Dendritic cell treated with granulocyte-macrophage colony-stimulating factor and Interleukin-4, amounts not matched to agents 40 ng/mL and 50 ng/mL, for 4 days (primary cell): ENCODE measurements around the gene L3MBTL2.

ENCODE experiments used
- H3K27ac Mint-ChIP-seq: one replicate; pipeline ENCODE4 v1.8.0; 2022; ENCODE audit warnings: mild to moderate bottlenecking, mixed read lengths
- H3K27me3 Mint-ChIP-seq: one replicate; pipeline ENCODE4 v1.8.0; 2022; ENCODE audit warnings: mild to moderate bottlenecking, mixed read lengths
- H3K36me3 Mint-ChIP-seq: one replicate; pipeline ENCODE4 v1.8.0; 2022; ENCODE audit warnings: low read depth, mixed read lengths
- H3K4me1 Mint-ChIP-seq: one replicate; pipeline ENCODE4 v1.8.0; 2022; ENCODE audit warnings: low read depth, mixed read lengths
- H3K4me3 Mint-ChIP-seq: one replicate; pipeline ENCODE4 v1.8.0; 2022; ENCODE audit warnings: mild to moderate bottlenecking, moderate library complexity, mixed read lengths
- H3K9me3 Mint-ChIP-seq: one replicate; pipeline ENCODE4 v1.8.0; 2022; ENCODE audit warnings: mixed read lengths
- intact Hi-C: fragments of 100-400 bp; cut with micrococcal nuclease; formaldehyde crosslinking; loops from one replicate; pipeline ENCODE4 v1.15.0; 2022

Gene L3MBTL2

GRCh38 chr22:41193829-41194228, 11.3 kb upstream of the L3MBTL2 start:
- Mint-ChIP-seq H3K4me3 (no peak overlapping the region), H3K9me3 (no peaks in the 10 kb centered on the region)
- intact Hi-C loops = loop anchor here (10.0 kb wide), 1 partner anchor 91 kb away; the partner anchor contains the start of gene RANGAP1

GRCh38 chr22:41197038-41197972, 7.8 kb upstream of the L3MBTL2 start:
- H3K27ac Mint-ChIP-seq = peak overlapping the region; percentile 29
- peaks cover 32% of the 10 kb centered on the region for H3K27me3 Mint-ChIP-seq
- peaks cover 21% of the 10 kb centered on the region for H3K4me1 Mint-ChIP-seq
- intact Hi-C loops = loop anchor here (10.0 kb wide), 1 partner anchor 87 kb away; the partner anchor contains the start of gene RANGAP1
- H3K9me3 Mint-ChIP-seq = no peaks in the 10 kb centered on the region
- H3K4me3 Mint-ChIP-seq = peak overlapping the region; percentile 90
- peaks cover 6% of the 10 kb centered on the region for H3K36me3 Mint-ChIP-seq

More at GRCh38 chr22:41193829-41194228, 11.3 kb upstream of the L3MBTL2 start:
- H3K27me3 Mint-ChIP-seq = peaks cover 19% of the 10 kb centered on the region
- no peak overlapping the region for H3K27ac Mint-ChIP-seq
- peaks cover 6% of the 10 kb centered on the region for H3K36me3 Mint-ChIP-seq
- peaks cover 10% of the 10 kb centered on the region for H3K4me1 Mint-ChIP-seq

- intact Hi-C loops = loop anchor here (10.0 kb wide), 1 partner anchor 87 kb away; the partner anchor contains the start of gene RANGAP1
- peak overlapping the region; percentile 90 for H3K4me3 Mint-ChIP-seq
- H3K27me3 Mint-ChIP-seq = peaks cover 32% of the 10 kb centered on the region
- peak overlapping the region; percentile 29 for H3K27ac Mint-ChIP-seq
- peaks cover 21% of the 10 kb centered on the region for H3K4me1 Mint-ChIP-seq
- H3K9me3 Mint-ChIP-seq = no peaks in the 10 kb centered on the region
- H3K36me3 Mint-ChIP-seq = peaks cover 6% of the 10 kb centered on the region
Measured at GRCh38 chr22:41198027-41198580, 7.0 kb upstream of the L3MBTL2 start.

GRCh38 chr22:41201141-41201540, 4.0 kb upstream of the L3MBTL2 start:
- no peak overlapping the region for H3K4me3 Mint-ChIP-seq
- peaks cover 38% of the 10 kb centered on the region for H3K4me1 Mint-ChIP-seq
- no peaks in the 10 kb centered on the region for H3K9me3 Mint-ChIP-seq
- peaks cover 32% of the 10 kb centered on the region for H3K27me3 Mint-ChIP-seq
- peaks cover 18% of the 10 kb centered on the region for H3K36me3 Mint-ChIP-seq
- intact Hi-C loops = no loop called here
- no peak overlapping the region for H3K27ac Mint-ChIP-seq

- Mint-ChIP-seq H3K27me3 (peaks cover 22% of the 10 kb centered on the region), H3K4me1 (peaks cover 45% of the 10 kb centered on the region), H3K36me3 (peaks cover 26% of the 10 kb centered on the region), H3K27ac (no peak overlapping the region), H3K4me3 (no peak overlapping the region), H3K9me3 (no peaks in the 10 kb centered on the region)
- intact Hi-C loops = no loop called here
Measured at GRCh38 chr22:41203118-41203517, 2.0 kb upstream of the L3MBTL2 start.

GRCh38 chr22:41204066-41204465, 1.0 kb upstream of the L3MBTL2 start:
- Mint-ChIP-seq H3K4me3 (no peak overlapping the region), H3K4me1 (peaks cover 40% of the 10 kb centered on the region), H3K36me3 (peaks cover 35% of the 10 kb centered on the region), H3K27me3 (peaks cover 17% of the 10 kb centered on the region), H3K27ac (peak overlapping the region; percentile 89), H3K9me3 (no peaks in the 10 kb centered on the region)
- intact Hi-C loops = no loop called here

GRCh38 chr22:41206719-41207118, 1.6 kb downstream of the L3MBTL2 start:
- Mint-ChIP-seq H3K4me3 (no peak overlapping the region), H3K9me3 (no peaks in the 10 kb centered on the region), H3K4me1 (peaks cover 30% of the 10 kb centered on the region), H3K27me3 (peaks cover 3% of the 10 kb centered on the region), H3K27ac (no peak overlapping the region), H3K36me3 (peaks cover 57% of the 10 kb centered on the region)
- intact Hi-C loops = no loop called here

- Mint-ChIP-seq H3K27ac (no peak overlapping the region), H3K9me3 (no peaks in the 10 kb centered on the region), H3K4me3 (no peak overlapping the region), H3K36me3 (peaks cover 78% of the 10 kb centered on the region), H3K4me1 (peaks cover 27% of the 10 kb centered on the region), H3K27me3 (no peaks in the 10 kb centered on the region)
- intact Hi-C loops = loop anchor here (5.0 kb wide), 1 partner anchor 72 kb away; the partner anchor contains the start of gene RANGAP1
Measured at GRCh38 chr22:41215409-41215808, 10.3 kb downstream of the L3MBTL2 start.

- Mint-ChIP-seq H3K27ac (peak overlapping the region; percentile 84), H3K36me3 (peaks cover 78% of the 10 kb centered on the region), H3K4me3 (no peak overlapping the region), H3K9me3 (no peaks in the 10 kb centered on the region), H3K27me3 (no peaks in the 10 kb centered on the region), H3K4me1 (peaks cover 27% of the 10 kb centered on the region)
- intact Hi-C loops = loop anchor here (5.0 kb wide), 1 partner anchor 71 kb away; the partner anchor contains the start of gene RANGAP1
Measured at GRCh38 chr22:41215926-41216325, 10.8 kb downstream of the L3MBTL2 start.

- H3K4me3 Mint-ChIP-seq = peak overlapping the region; percentile 19
- H3K4me1 Mint-ChIP-seq = peaks cover 27% of the 10 kb centered on the region
- intact Hi-C loops = loop anchor here (1.0 to 5.0 kb wide), 2 partner anchors 9 to 70 kb away; partner anchors contain the start of gene RANGAP1
- H3K9me3 Mint-ChIP-seq = no peaks in the 10 kb centered on the region
- peaks cover 82% of the 10 kb centered on the region for H3K36me3 Mint-ChIP-seq
- peak overlapping the region; percentile 84 for H3K27ac Mint-ChIP-seq
- H3K27me3 Mint-ChIP-seq = no peaks in the 10 kb centered on the region
Measured at GRCh38 chr22:41216984-41217383, 11.9 kb downstream of the L3MBTL2 start.

- H3K36me3 Mint-ChIP-seq = peaks cover 82% of the 10 kb centered on the region
- no peaks in the 10 kb centered on the region for H3K9me3 Mint-ChIP-seq
- H3K27ac Mint-ChIP-seq = peak overlapping the region; percentile 84
- no peaks in the 10 kb centered on the region for H3K27me3 Mint-ChIP-seq
- peak overlapping the region; percentile 19 for H3K4me3 Mint-ChIP-seq
- intact Hi-C loops = loop anchor here (1.0 to 5.0 kb wide), 2 partner anchors 9 to 70 kb away; partner anchors contain the start of gene RANGAP1
- H3K4me1 Mint-ChIP-seq = peaks cover 27% of the 10 kb centered on the region
Measured at GRCh38 chr22:41217553-41218157, 12.5 kb downstream of the L3MBTL2 start.

- intact Hi-C loops = no loop called here
- Mint-ChIP-seq H3K27me3 (no peaks in the 10 kb centered on the region), H3K27ac (peak overlapping the region; percentile 15), H3K4me3 (no peak overlapping the region), H3K4me1 (peaks cover 30% of the 10 kb centered on the region), H3K36me3 (peaks cover 89% of the 10 kb centered on the region), H3K9me3 (no peaks in the 10 kb centered on the region)
Measured at GRCh38 chr22:41222846-41223507, 17.9 kb downstream of the L3MBTL2 start.

GRCh38 chr22:41223535-41223934, 18.4 kb downstream of the L3MBTL2 start:
- intact Hi-C loops = no loop called here
- H3K27me3 Mint-ChIP-seq = no peaks in the 10 kb centered on the region
- H3K9me3 Mint-ChIP-seq = no peaks in the 10 kb centered on the region
- H3K4me3 Mint-ChIP-seq = no peak overlapping the region
- peaks cover 94% of the 10 kb centered on the region for H3K36me3 Mint-ChIP-seq
- peak overlapping the region; percentile 45 for H3K27ac Mint-ChIP-seq
- peaks cover 26% of the 10 kb centered on the region for H3K4me1 Mint-ChIP-seq
